Gastroesophageal sphincter (tissue), 2 donors: Measurements from ENCODE around the gene BMP7.

Experiments
- POLR2A ChIP-seq, 2 donors: fragments of 450-650 bp; IDR thresholded peaks; one replicate each; pipeline ENCODE4 v1.6.1; 2017; ENCODE audit warnings: antibody characterized with exemption in 2 of 2, mild to moderate bottlenecking in 2 of 2, moderate library complexity in 1 of 2
- POLR2AphosphoS5 ChIP-seq: sonication (generic); formaldehyde crosslinking; IDR thresholded peaks from one replicate; pipeline ENCODE4 v1.6.1; 2017; ENCODE audit warnings: antibody characterized with exemption

GRCh38 chr20:57224641-57225138 lies 41.8 kb downstream of the BMP7 start:
- TF ChIP-seq POLR2AphosphoS5 (no peak), POLR2A (IDR thresholded peaks at IDR 0.05) (no peak)
